Osteocyte (in vitro differentiated cells): ENCODE data around the gene ZNF598. TPM values are rescaled to one million over a fixed set of nuclear protein-coding genes. Genes with fewer than 3 reads are reported as not detected.
A peak's percentile ranks its signal among the peaks of the same experiment; 100 is the strongest.

Experiments used
- DNase-seq: peaks from one replicate; pipeline ENCODE4 v3.0.0; 2021; ENCODE audit warnings: mixed read lengths; ENCODE audit not compliant: unreplicated experiment; ENCODE audit errors: extremely low spot score
- H3K27ac Mint-ChIP-seq: one replicate; pipeline ENCODE4 v1.8.0; 2021; ENCODE audit warnings: mild to moderate bottlenecking, mixed read lengths; ENCODE audit not compliant: unreplicated experiment
- H3K27me3 Mint-ChIP-seq: one replicate; pipeline ENCODE4 v1.8.0; 2021; ENCODE audit warnings: mixed read lengths; ENCODE audit not compliant: unreplicated experiment
- H3K36me3 Mint-ChIP-seq: one replicate; pipeline ENCODE4 v1.8.0; 2021; ENCODE audit warnings: mixed read lengths; ENCODE audit not compliant: unreplicated experiment
- H3K4me1 Mint-ChIP-seq: one replicate; pipeline ENCODE4 v1.8.0; 2021; ENCODE audit warnings: mixed read lengths; ENCODE audit not compliant: unreplicated experiment
- H3K4me3 Mint-ChIP-seq: one replicate; pipeline ENCODE4 v1.8.0; 2021; ENCODE audit warnings: mild to moderate bottlenecking, moderate library complexity, mixed read lengths; ENCODE audit not compliant: unreplicated experiment
- H3K9me3 Mint-ChIP-seq: one replicate; pipeline ENCODE4 v1.8.0; 2021; ENCODE audit warnings: mixed read lengths; ENCODE audit not compliant: unreplicated experiment
- total RNA-seq: library from RNA; stranded (reverse); gene quantifications from 2 replicates; pipeline ENCODE4 v1.2.1, GENCODE V29; 2021
- TF ChIP-seq, protein P1 (sequence below): fragments of 200-600 bp; sonication (generic); IDR thresholded peaks from 2 replicates; pipeline ENCODE4 v1.5.0; 2021; ENCODE audit warnings: antibody characterized with exemption, mild to moderate bottlenecking, moderate library complexity

Gene ZNF598
- total RNA-seq, 1 donor from 2014 or later = 46.9 TPM

DNA sequence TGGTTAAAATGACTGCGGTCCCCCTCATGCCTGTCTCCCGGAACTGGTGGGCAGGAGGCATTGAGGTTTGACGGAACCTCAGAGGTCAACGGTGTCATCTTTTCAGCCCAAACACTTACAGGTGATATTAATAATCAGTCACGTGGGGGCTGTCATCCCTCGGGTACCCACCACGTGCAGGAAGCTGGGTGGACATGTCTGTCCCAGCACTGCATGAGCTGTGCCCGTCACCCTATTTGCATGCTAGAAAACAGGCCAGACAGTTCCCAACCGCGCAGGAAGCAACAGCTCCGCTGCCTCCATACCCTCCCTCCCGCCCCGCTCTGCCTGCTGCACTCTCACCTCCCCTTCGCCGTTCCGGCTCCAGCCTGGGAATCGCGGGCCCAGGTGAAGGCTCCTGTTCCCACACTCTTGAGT lies 18.5 kb downstream of the ZNF598 start:
- peaks cover 6% of the 10 kb centered on the region for H3K4me1 Mint-ChIP-seq
- DNase-seq = no peak
- H3K36me3 Mint-ChIP-seq = peaks cover 12% of the 10 kb centered on the region
- peaks cover 10% of the 10 kb centered on the region for H3K27me3 Mint-ChIP-seq
- TF ChIP-seq, protein P1, sequence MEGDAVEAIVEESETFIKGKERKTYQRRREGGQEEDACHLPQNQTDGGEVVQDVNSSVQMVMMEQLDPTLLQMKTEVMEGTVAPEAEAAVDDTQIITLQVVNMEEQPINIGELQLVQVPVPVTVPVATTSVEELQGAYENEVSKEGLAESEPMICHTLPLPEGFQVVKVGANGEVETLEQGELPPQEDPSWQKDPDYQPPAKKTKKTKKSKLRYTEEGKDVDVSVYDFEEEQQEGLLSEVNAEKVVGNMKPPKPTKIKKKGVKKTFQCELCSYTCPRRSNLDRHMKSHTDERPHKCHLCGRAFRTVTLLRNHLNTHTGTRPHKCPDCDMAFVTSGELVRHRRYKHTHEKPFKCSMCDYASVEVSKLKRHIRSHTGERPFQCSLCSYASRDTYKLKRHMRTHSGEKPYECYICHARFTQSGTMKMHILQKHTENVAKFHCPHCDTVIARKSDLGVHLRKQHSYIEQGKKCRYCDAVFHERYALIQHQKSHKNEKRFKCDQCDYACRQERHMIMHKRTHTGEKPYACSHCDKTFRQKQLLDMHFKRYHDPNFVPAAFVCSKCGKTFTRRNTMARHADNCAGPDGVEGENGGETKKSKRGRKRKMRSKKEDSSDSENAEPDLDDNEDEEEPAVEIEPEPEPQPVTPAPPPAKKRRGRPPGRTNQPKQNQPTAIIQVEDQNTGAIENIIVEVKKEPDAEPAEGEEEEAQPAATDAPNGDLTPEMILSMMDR = no peak
- H3K4me3 Mint-ChIP-seq = no peak overlapping the region
- H3K27ac Mint-ChIP-seq = no peak overlapping the region
- H3K9me3 Mint-ChIP-seq = no peaks in the 10 kb centered on the region

DNA sequence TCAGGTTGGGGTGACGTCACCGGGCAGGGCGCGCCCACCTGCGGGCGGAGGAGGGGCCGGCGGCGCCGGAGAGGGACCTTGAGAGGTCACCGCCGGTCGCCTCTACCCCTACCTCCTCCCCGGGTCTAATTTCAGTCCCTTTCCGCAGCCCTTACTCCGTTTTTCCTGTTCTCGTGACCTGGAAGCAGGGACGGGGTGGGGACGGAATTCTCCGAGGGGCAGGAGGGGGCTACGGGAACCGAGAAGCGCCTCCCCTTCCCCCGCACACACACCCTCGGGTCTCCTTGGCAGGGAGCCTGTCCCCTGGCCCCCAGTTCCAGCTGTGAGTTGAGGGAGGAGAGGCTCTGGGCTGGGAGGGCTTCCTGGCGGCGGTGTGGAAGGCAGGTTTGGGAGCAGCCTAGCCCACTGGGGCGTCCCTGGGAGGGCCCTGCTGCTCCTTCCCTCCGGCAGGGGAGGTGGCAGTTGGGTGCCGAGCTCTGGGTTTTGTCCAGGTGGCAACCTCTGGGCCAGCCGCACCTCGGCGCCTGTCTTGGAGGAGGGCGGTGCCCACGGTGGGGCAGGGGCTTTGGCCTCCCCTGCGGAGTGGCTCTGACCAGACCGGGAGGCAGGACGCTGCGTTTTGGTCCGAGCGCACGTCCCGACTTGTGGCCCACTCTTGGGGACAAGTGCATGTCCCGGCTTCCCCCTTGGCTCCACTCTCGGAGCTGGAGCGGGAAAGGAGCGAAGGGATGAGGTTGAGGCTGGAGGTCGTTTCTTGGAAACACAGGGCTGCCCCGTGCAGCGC lies 19.1 kb downstream of the ZNF598 start:
- DNase-seq = no peak
- H3K4me1 Mint-ChIP-seq = peaks cover 6% of the 10 kb centered on the region
- peaks cover 12% of the 10 kb centered on the region for H3K36me3 Mint-ChIP-seq
- TF ChIP-seq, protein P1 = no peak
- H3K27ac Mint-ChIP-seq = no peak overlapping the region
- no peaks in the 10 kb centered on the region for H3K9me3 Mint-ChIP-seq
- H3K4me3 Mint-ChIP-seq = peak overlapping the region; percentile 14
- peaks cover 10% of the 10 kb centered on the region for H3K27me3 Mint-ChIP-seq

DNA sequence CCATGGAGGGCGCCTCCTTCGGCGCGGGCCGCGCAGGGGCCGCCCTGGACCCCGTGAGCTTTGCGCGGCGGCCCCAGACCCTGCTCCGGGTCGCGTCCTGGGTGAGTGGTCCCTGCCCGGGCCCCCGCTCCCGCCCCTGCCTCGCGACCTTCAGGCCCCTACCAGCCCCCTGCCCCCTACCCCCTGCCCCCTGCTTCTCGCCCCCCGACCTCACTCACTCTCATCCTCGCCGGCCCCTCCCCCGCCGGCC lies 19.6 kb downstream of the ZNF598 start:
- H3K27me3 Mint-ChIP-seq = peaks cover 10% of the 10 kb centered on the region
- H3K4me3 Mint-ChIP-seq = no peak overlapping the region
- no peak for DNase-seq
- H3K9me3 Mint-ChIP-seq = no peaks in the 10 kb centered on the region
- H3K27ac Mint-ChIP-seq = no peak overlapping the region
- peaks cover 9% of the 10 kb centered on the region for H3K4me1 Mint-ChIP-seq
- H3K36me3 Mint-ChIP-seq = peaks cover 9% of the 10 kb centered on the region
- TF ChIP-seq, protein P1 = no peak

DNA sequence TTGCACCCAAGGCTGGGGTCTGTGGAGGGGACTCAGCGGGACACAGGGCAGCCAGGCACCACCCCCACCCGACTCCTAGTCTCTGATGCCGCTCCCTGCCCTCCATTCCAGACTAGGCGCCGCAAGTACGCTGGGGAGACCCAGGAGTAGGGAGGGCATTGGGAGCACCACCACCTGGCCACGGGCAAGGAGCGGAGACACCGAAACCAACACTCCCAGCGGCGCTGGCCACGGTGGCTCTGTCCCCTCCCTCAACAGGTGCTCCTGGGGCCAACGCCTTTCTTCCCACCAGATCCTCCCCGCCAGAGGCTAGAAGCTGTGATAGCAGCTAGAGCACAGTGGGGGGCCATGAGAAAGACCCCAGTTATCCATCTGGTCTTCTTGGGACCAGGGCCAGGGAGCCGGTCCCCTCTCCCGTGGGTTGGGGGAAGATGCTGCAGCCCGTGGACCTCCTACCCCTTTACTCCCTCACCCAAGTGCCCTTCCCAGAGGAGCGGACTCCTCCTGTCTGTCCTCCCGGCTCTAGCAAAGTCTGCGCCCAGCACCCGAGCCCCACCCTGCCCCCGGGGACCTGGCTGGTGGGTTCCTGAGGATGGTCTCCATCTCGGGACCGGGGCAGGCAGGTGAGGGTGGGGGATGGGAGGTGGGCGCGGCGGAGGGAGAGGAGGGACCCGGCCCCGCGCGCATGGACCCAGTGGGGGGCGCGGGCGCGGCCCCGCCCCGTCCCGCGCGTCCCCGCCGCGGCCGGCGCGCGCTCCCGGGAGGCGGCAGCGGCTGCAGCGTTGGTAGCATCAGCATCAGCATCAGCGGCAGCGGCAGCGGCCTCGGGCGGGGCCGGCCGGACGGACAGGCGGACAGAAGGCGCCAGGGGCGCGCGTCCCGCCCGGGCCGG lies 20.2 kb downstream of the ZNF598 start, which contains the start of gene SYNGR3:
TSS of gene SYNGR3 (plus strand) at position 762 of the 892 bp plus-strand sequence. CDS start 133 bp downstream, outside the sequence.
- H3K4me1 Mint-ChIP-seq = peaks cover 15% of the 10 kb centered on the region
- TF ChIP-seq, protein P1 = no peak
- DNase-seq = no peak
- H3K27ac Mint-ChIP-seq = no peak within 1 kb of the TSS
- no peaks in the 10 kb centered on the region for H3K9me3 Mint-ChIP-seq
- H3K27me3 Mint-ChIP-seq = peaks cover 10% of the 10 kb centered on the region
- peaks cover 9% of the 10 kb centered on the region for H3K36me3 Mint-ChIP-seq
- H3K4me3 Mint-ChIP-seq = peak within 1 kb of the TSS; percentile 14

DNA sequence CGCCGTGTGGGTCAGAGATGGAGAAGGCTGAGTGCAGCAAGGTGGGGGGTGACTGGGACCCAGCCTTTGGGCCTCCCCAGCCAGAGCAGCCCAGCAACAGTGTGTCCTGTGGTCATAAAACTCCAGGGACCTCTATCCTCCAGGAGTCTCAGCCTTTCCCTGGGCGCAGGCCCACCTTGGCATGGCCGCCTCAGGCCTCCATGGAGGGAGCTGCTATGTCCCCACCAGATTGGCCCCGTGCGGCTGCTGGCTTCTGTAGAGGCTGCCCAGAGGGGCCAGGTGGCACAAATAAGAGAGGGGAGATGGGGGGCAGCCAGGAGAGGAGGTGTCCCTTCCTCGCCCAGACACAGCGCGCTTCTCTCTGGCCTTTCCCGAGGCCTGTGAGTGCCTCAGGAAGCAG lies 22.4 kb downstream of the ZNF598 start:
- Mint-ChIP-seq H3K27me3 (peaks cover 10% of the 10 kb centered on the region), H3K4me3 (no peak overlapping the region), H3K4me1 (peaks cover 17% of the 10 kb centered on the region), H3K27ac (no peak overlapping the region), H3K36me3 (peaks cover 9% of the 10 kb centered on the region), H3K9me3 (no peaks in the 10 kb centered on the region)
- TF ChIP-seq, protein P1 = no peak
- no peak for DNase-seq
